ENCODE measurements around the gene PLCH1. TPM values are rescaled to one million over a fixed set of nuclear protein-coding genes. Genes with fewer than 3 reads are reported as not detected.

Gene PLCH1
- total and polyA plus RNA-seq, 2 experiments from 2014 or later: 8.1 to 25.3 TPM

- peaks cover 19% of the 10 kb centered on the region for H3K4me1 ChIP-seq (ENCODE audit: insufficient read depth)
- H2AFZ ChIP-seq: no peak overlapping the region
- TF ChIP-seq REST (IDR thresholded peaks at IDR 0.05; ENCODE audit: unreplicated experiment): no peak
- no peak for TF ChIP-seq STAT1 (IDR thresholded peaks at IDR 0.05; ENCODE audit: unreplicated experiment)
- TF ChIP-seq ZNF114 (CRISPR knock-in tag; IDR thresholded peaks at IDR 0.05): no peak
- TF ChIP-seq, protein P1, sequence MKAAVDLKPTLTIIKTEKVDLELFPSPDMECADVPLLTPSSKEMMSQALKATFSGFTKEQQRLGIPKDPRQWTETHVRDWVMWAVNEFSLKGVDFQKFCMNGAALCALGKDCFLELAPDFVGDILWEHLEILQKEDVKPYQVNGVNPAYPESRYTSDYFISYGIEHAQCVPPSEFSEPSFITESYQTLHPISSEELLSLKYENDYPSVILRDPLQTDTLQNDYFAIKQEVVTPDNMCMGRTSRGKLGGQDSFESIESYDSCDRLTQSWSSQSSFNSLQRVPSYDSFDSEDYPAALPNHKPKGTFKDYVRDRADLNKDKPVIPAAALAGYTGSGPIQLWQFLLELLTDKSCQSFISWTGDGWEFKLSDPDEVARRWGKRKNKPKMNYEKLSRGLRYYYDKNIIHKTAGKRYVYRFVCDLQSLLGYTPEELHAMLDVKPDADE (IDR thresholded peaks at IDR 0.05): no peak
- TF ChIP-seq EZH2 (IDR thresholded peaks at IDR 0.05; ENCODE audit: low read depth, unreplicated experiment): no peak
- TF ChIP-seq CTCF (conservative IDR thresholded peaks at IDR 0.05; ENCODE audit: low read depth in 2 of 2): no peak
- no peak for TF ChIP-seq JUNB (IDR thresholded peaks at IDR 0.05; ENCODE audit: unreplicated experiment)
- no peak for TF ChIP-seq NANOG (IDR thresholded peaks at IDR 0.05; ENCODE audit: borderline replicate concordance)
- Mint-ChIP-seq H3K36me3 (ENCODE audit: low read depth) (no peaks in the 10 kb centered on the region), H3K27me3 (ENCODE audit: insufficient read depth, low read depth, poor library complexity) (no peaks in the 10 kb centered on the region), H3K27ac (no peak overlapping the region), H3K4me3 (no peak overlapping the region), H3K4me1 (peaks cover 14% of the 10 kb centered on the region), H3K9me3 (no peaks in the 10 kb centered on the region)
- H3K36me3 ChIP-seq (ENCODE audit: insufficient read depth): no peaks in the 10 kb centered on the region
- no peaks in the 10 kb centered on the region for H3F3A ChIP-seq (replicated peaks; ENCODE audit: low read depth)
- H3K79me2 ChIP-seq (replicated peaks; ENCODE audit: insufficient read depth): peaks cover 3% of the 10 kb centered on the region; the same call in 1 of the 2 replicates
- H3K27ac ChIP-seq (ENCODE audit: low read depth): no peak overlapping the region
- H3K4me3 ChIP-seq: no peak overlapping the region
- DNase-seq (ENCODE audit: low spot score): no peak
- ATAC-seq: no peak
- no peak overlapping the region for H3K4me2 ChIP-seq
- no peaks in the 10 kb centered on the region for H3K9me2 ChIP-seq (ENCODE audit: insufficient read depth)
- no peaks in the 10 kb centered on the region for H3K27me3 ChIP-seq (ENCODE audit: insufficient read depth)
- no peaks in the 10 kb centered on the region for H4K20me1 ChIP-seq (replicated peaks; ENCODE audit: insufficient read depth)
These were observed 76.9 kb downstream of the PLCH1 start for GRCh38 chr3:155667988-155668387.
